Measurements from ENCODE around the gene TOB1. TPM values are rescaled to one million over a fixed set of nuclear protein-coding genes. Genes with fewer than 3 reads are reported as not detected.
"Not testable (repeated sequence)": the region's sequence is repeated elsewhere in the genome, so short reads cannot be mapped to it uniquely, and the experiment has no call there.

Gene TOB1
- total RNA-seq, 1 donor from 2014 or later = 4.6 TPM

DNA sequence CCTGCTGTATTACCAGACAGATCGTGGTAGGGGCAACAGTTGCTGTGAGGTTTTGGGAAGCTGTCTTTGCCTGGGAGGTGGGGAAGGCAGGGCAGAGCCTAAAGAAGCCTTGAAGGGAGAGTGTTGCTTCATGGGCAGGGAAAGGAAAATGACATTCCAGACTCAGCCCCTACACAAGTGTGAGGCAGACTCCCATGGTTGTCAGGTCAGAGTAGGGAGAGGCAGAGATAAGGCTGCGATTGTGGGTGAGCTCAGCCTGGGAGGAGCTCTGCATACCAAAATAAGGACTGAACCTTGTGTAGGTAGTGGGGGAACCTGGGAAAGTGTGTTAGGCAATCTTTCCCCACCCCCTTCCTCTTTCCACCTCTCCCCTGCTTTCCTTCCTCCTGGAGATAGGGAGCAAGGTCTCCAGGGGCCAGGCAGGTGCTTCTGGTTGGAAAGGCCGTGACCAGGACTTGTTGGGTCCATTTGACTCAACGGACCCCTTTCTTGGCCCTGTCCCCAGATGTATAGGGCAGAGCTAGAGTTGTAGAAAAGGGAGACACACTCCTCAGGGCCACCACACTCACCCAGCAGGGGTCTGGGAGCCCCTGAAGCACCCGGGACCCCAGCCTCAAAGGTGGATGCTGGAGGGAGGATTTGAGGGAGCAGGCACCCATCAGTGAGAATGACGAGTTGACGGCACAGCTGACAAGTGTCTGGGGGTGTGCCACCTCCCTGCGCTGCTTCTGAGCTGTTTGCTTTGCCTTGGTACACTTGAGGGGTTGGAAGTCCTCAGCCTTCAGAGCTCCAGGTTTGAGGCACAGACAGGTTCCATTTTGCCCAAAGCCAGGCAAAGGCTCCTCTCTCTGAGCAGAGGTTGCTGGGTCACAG lies 18.5 kb upstream of the TOB1 start:
- H3K4me3 ChIP-seq (ENCODE audit: low read depth, low read length) = no peak overlapping the region
- DNase-seq (ENCODE audit: low read depth) = no peak
- TF ChIP-seq, protein P1, sequence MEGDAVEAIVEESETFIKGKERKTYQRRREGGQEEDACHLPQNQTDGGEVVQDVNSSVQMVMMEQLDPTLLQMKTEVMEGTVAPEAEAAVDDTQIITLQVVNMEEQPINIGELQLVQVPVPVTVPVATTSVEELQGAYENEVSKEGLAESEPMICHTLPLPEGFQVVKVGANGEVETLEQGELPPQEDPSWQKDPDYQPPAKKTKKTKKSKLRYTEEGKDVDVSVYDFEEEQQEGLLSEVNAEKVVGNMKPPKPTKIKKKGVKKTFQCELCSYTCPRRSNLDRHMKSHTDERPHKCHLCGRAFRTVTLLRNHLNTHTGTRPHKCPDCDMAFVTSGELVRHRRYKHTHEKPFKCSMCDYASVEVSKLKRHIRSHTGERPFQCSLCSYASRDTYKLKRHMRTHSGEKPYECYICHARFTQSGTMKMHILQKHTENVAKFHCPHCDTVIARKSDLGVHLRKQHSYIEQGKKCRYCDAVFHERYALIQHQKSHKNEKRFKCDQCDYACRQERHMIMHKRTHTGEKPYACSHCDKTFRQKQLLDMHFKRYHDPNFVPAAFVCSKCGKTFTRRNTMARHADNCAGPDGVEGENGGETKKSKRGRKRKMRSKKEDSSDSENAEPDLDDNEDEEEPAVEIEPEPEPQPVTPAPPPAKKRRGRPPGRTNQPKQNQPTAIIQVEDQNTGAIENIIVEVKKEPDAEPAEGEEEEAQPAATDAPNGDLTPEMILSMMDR (conservative IDR thresholded peaks at IDR 0.05; ENCODE audit: low read depth, low read length) = no peak

- TF ChIP-seq, protein P1 (conservative IDR thresholded peaks at IDR 0.05; ENCODE audit: low read depth, low read length) = no peak
- no peak overlapping the region for H3K4me3 ChIP-seq (ENCODE audit: low read depth, low read length)
- no peak for DNase-seq (ENCODE audit: low read depth)
Measured at GRCh38 chr17:50883850-50884438, 17.8 kb upstream of the TOB1 start.

DNA sequence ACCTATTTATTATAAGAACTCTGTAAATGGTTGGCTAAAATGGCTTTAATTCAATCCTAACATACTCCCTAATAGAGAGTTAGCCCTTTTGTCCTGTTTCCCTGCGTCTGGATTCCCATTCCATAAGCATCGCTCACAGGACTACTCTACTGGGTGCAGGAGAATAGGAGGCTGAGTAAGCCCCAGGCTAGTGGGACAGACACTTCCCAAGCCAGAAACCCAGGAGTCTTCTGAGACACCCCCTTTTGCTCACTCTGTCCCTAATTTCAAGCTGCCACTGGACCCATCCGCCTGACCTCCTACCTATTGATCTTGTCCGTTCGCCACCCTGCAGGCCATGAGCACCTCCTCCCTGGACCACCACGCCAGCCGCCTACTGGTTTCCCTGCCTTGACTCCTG lies 16.7 kb upstream of the TOB1 start:
- no peak overlapping the region for H3K4me3 ChIP-seq (ENCODE audit: low read depth, low read length)
- no peak for DNase-seq (ENCODE audit: low read depth)
- TF ChIP-seq, protein P1 (conservative IDR thresholded peaks at IDR 0.05; ENCODE audit: low read depth, low read length) = no peak

DNA sequence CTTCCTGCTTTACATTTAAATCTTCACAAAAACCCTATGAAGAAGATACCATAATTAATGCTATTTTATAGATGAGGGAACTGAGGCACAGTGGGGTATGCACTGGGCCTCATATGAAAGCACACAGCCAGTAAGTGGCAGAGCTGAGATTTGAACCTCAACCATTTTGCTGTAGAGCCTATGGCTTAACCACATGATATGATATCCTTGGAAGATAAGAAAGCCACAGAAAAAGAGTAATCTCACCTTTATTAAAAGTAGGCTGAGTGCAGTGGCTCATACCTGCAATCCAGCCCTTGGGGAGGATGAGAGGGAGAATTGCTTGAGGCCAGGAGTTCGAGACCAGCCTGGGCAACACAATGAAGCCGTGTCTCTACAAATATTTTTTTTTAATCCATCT lies 15.0 kb upstream of the TOB1 start:
- H3K4me3 ChIP-seq (ENCODE audit: low read depth, low read length) = no peak overlapping the region
- DNase-seq (ENCODE audit: low read depth) = no peak
- TF ChIP-seq, protein P1 (conservative IDR thresholded peaks at IDR 0.05; ENCODE audit: low read depth, low read length) = no peak

DNA sequence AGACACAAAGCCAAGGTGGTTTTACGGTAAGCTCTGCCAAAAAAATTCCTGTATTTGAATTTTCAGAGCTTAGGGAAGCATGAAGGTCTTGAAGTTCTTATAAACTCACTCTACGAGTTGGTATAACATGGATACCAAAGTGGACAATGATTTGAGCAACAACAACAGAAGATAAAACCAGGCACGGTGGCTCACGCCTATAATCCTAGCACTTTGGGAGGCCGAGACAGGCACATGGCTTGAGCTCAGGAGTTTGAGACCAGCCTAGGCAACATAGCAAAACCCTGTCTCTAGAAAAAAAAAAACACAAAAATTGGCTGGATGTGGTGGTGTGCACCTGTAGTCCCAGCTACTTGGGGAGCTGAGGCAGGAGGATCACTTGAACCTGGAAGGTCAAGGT lies 12.9 kb upstream of the TOB1 start:
- H3K4me3 ChIP-seq (ENCODE audit: low read depth, low read length) = no peak overlapping the region
- TF ChIP-seq, protein P1 (conservative IDR thresholded peaks at IDR 0.05; ENCODE audit: low read depth, low read length) = no peak
- no peak for DNase-seq (ENCODE audit: low read depth)

DNA sequence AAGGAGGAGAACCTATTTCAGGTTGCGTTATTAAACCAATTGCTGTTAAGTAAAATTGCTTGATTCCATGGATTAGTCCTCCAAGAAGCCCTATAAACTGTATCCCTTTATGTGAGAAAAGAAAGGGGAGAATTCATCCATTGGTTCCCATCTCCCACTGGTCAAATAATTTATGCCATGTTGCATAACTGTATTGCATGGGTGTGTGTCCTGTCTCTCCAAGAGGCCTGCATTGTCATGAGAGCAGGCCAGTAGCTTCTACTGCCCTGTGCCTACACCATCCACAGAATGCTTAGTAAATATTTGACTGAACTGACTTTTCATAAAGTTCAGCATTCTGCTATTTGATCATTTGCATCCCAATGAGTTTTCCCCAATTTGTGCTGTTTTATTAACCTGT lies 11.7 kb upstream of the TOB1 start:
- TF ChIP-seq, protein P1 (conservative IDR thresholded peaks at IDR 0.05; ENCODE audit: low read depth, low read length) = no peak
- DNase-seq (ENCODE audit: low read depth) = no peak
- no peak overlapping the region for H3K4me3 ChIP-seq (ENCODE audit: low read depth, low read length)

DNA sequence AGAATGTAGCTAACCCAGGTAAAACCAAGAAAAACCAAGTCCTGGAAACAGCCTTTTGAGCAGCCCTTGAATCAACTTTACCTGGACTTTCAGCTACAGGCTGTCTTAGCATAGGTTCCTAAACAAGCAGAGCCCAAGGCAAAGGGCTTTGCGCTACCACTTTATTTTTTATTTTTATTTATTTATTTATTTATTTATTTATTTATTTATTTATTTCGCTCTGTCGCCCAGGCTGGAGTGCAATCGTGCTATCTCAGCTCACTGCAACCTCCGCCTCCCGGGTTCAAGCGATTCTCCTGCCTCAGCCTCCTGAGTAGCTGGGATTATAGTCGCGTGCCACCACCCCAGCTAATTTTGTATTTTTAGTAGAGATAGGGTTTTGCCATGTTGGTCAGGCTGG lies 10.9 kb upstream of the TOB1 start:
- H3K4me3 ChIP-seq (ENCODE audit: low read depth, low read length); DNase-seq (ENCODE audit: low read depth): not testable (repeated sequence)
